LNCAP (cell line): ENCODE data around the gene CORIN.

Source experiments
- CTCF ChIP-seq: fragments of 450-650 bp; IDR thresholded peaks from 2 replicates; pipeline ENCODE4 v1.5.1; 2017; ENCODE audit warnings: mild to moderate bottlenecking

The CORIN gene

GRCh38 chr4:47747211-47747610 lies 90.7 kb downstream of the CORIN start:
- no peak for TF ChIP-seq CTCF

- no peak for TF ChIP-seq CTCF
These were observed 91.7 kb downstream of the CORIN start for GRCh38 chr4:47746122-47746521.

GRCh38 chr4:47744843-47745382 lies 93.0 kb downstream of the CORIN start:
- TF ChIP-seq CTCF, result no peak

GRCh38 chr4:47744253-47744652 lies 93.6 kb downstream of the CORIN start:
- TF ChIP-seq CTCF, result no peak

- no peak for TF ChIP-seq CTCF
These were observed 96.7 kb downstream of the CORIN start for GRCh38 chr4:47741200-47741599.

- no peak for TF ChIP-seq CTCF
These were observed 100.5 kb downstream of the CORIN start for GRCh38 chr4:47737326-47737725.

GRCh38 chr4:47736555-47736954 lies 101.3 kb downstream of the CORIN start:
- no peak for TF ChIP-seq CTCF

- TF ChIP-seq CTCF, result no peak
These were observed 101.7 kb downstream of the CORIN start for GRCh38 chr4:47736146-47736545.
